Epidermal melanocyte (primary cell): ENCODE data around the gene LTBP3.

Experiments used
- DNase-seq: peaks from one replicate; pipeline ENCODE4 v3.0.0; 2011; ENCODE audit warnings: low spot score; ENCODE audit not compliant: insufficient read length

The LTBP3 gene

GRCh38 chr11:65555693-65556231 is 2.4 kb downstream of the LTBP3 start:
- no peak for DNase-seq

GRCh38 chr11:65554842-65555430 is 3.2 kb downstream of the LTBP3 start:
- DNase-seq = no peak

- no peak for DNase-seq
Observed at GRCh38 chr11:65554057-65554818, 3.9 kb downstream of the LTBP3 start.

GRCh38 chr11:65553301-65554001 is 4.7 kb downstream of the LTBP3 start:
- no peak for DNase-seq

- DNase-seq = no peak
Observed at GRCh38 chr11:65552388-65552951, 5.7 kb downstream of the LTBP3 start.

- DNase-seq = no peak
Observed at GRCh38 chr11:65551572-65552387, 6.4 kb downstream of the LTBP3 start.

- DNase-seq = no peak
Observed at GRCh38 chr11:65549096-65549495, 9.1 kb downstream of the LTBP3 start.

GRCh38 chr11:65548395-65548794 is 9.8 kb downstream of the LTBP3 start:
- no peak for DNase-seq

GRCh38 chr11:65547446-65548125 is 10.6 kb downstream of the LTBP3 start:
- DNase-seq = no peak

- DNase-seq = peak; percentile 55
Observed at GRCh38 chr11:65546217-65546958, 11.8 kb downstream of the LTBP3 start.

- no peak for DNase-seq
Observed at GRCh38 chr11:65545853-65546216, 12.3 kb downstream of the LTBP3 start.

- DNase-seq = peak; percentile 15
Observed at GRCh38 chr11:65542738-65543390, 15.3 kb downstream of the LTBP3 start.

GRCh38 chr11:65541093-65541982 is 16.8 kb downstream of the LTBP3 start:
- DNase-seq = no peak

- DNase-seq = peak; percentile 100
Observed at GRCh38 chr11:65540290-65541092, 17.7 kb downstream of the LTBP3 start.

GRCh38 chr11:65539744-65540289 is 18.3 kb downstream of the LTBP3 start:
- DNase-seq = peak; percentile 87

- no peak for DNase-seq
Observed at GRCh38 chr11:65538915-65539743, 19.0 kb downstream of the LTBP3 start.
